Measurements from ENCODE around the gene HECTD1.

DNA sequence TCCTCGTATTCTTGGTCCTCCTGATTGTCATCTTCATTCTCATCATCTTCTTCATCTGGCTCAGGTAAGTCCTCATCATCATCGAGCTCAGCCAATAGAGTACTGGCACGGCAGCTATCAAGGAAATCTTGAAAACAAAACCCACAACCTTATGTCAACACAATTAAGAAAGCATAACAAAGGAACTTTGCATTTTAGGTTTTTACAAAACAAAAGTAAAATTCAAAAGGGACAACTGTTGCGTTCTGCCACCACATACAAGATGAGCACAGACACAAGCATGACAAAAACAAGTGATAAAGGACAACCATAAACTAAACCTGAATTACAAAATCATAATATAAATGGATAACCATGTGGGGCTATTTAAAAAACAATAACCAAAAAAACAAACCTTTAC lies 84.7 kb downstream of the HECTD1 start:
- TF ChIP-seq, protein P1, sequence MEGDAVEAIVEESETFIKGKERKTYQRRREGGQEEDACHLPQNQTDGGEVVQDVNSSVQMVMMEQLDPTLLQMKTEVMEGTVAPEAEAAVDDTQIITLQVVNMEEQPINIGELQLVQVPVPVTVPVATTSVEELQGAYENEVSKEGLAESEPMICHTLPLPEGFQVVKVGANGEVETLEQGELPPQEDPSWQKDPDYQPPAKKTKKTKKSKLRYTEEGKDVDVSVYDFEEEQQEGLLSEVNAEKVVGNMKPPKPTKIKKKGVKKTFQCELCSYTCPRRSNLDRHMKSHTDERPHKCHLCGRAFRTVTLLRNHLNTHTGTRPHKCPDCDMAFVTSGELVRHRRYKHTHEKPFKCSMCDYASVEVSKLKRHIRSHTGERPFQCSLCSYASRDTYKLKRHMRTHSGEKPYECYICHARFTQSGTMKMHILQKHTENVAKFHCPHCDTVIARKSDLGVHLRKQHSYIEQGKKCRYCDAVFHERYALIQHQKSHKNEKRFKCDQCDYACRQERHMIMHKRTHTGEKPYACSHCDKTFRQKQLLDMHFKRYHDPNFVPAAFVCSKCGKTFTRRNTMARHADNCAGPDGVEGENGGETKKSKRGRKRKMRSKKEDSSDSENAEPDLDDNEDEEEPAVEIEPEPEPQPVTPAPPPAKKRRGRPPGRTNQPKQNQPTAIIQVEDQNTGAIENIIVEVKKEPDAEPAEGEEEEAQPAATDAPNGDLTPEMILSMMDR (IDR thresholded peaks at IDR 0.05; ENCODE audit: insufficient read depth, low read depth, low read length): no peak
- TF ChIP-seq EZH2 (IDR thresholded peaks at IDR 0.05; ENCODE audit: insufficient read depth, low read length): no peak
